ENCODE data around the gene RAB11FIP3.

GRCh38 chr16:539901-540530 is 114.6 kb downstream of the RAB11FIP3 start:
- TF ChIP-seq CTCF (IDR thresholded peaks at IDR 0.05 in 2 of 3, conservative IDR thresholded peaks at IDR 0.05 in 1 of 3; ENCODE audit: control insufficient read depth in 2 of 3, extremely low read depth in 1 of 3, insufficient read depth in 1 of 3, low read depth in 3 of 3, low read length in 3 of 3): no peak
- no peak for TF ChIP-seq REST (IDR thresholded peaks at IDR 0.05; ENCODE audit: low read depth, low read length)
- no peak for TF ChIP-seq CREM (IDR thresholded peaks at IDR 0.05; ENCODE audit: low read depth)
- no peak for TF ChIP-seq POLR2A (IDR thresholded peaks at IDR 0.05; ENCODE audit: low read depth, low read length)
- TF ChIP-seq SUZ12 (IDR thresholded peaks at IDR 0.05; ENCODE audit: unreplicated experiment): no peak
